HG02852 (cell line): ENCODE data around the gene FAM110D.

Experiments
- ATAC-seq: cut with Tn5 transposase; IDR thresholded peaks from one replicate; pipeline ENCODE4 v1.9.1; 2021; ENCODE audit warnings: mild to moderate bottlenecking, moderate library complexity; ENCODE audit not compliant: unreplicated experiment

The FAM110D gene

DNA sequence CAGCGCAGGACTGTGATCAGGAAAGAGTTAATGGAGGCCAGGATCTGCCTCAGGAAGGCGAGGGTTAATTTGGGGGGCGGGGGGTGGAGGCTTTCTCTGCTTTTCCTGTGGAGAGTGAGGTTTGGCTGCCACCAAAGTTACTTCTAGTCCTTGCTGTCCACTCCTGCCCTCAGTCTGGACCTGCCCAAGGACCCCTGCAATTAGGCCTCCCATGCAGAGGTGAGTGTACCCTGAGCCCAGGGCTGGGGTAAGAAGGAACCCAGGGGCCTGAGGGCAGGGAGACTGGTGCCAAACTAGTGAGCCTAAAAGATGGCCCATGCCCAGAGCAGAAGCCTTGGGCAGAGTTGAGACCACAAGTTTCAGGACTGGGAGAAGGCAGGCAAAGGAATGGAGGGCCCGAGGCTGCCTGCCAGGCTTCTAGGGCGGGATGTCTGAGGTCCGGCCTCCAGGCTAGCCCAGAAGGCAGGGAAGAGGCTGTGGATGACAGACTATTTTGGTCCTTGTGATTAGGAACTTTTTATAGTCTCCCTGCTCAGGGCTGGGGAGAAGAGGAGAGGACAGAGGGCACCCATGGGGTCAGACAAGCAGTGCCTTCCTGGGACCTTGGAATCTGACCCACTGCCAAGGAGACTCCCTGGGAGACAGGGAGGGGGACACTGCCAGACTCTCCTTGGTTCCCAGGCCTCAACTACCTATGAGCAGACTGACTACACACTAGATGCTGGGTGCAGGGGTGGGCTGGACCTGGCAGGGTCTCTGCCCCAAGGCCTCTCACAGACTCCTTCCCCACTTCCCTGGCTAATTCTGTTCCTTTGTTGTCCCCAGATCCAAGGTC lies at the start of gene FAM110D:
TSS of gene FAM110D (plus strand) at position 172 of the 835 bp plus-strand sequence. CDS start 2,213 bp downstream, outside the sequence.
- ATAC-seq = no peak

DNA sequence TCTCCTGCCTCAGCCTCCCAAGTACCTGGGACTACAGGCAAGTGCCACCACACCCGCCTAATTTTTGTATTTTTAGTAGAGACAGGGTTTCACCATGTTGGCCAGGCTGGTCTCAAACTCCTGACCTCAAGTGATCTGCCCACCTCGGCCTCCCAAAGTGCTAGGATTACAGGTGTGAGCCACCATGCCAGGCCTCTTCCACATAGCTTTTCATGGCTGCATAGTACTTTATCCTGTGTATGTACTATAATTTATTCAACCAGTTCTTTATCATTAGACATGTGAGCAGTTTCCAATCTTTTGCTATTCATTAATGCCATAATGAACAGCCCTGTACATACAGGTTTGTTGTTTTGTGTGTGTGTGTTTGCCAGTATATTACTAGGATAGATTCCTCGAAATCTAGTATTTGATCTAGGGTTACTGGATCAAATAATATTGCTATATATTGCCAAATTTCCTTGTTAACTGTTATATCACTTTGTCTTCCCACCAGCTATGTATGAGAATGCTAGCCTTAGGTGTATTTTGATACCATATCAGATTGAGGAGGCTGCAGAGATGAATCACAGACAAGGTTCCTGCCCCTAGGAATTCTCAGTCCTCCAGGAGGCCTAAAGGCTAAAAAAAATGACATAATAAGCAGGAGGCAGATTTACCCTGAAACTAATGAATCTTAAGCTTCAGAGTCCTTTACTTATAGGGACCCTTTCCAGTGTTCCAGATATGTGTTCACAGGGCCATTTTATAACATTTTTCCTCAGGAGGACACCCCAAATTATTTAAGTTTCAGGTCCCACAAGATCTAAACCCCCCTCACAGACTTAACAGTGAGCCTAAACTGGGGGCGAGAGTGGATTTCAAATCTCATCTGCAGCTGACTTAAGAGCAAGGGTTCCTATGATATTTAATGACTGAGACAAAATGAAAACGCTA lies 49.4 kb upstream of the FAM110D start:
- no peak for ATAC-seq

DNA sequence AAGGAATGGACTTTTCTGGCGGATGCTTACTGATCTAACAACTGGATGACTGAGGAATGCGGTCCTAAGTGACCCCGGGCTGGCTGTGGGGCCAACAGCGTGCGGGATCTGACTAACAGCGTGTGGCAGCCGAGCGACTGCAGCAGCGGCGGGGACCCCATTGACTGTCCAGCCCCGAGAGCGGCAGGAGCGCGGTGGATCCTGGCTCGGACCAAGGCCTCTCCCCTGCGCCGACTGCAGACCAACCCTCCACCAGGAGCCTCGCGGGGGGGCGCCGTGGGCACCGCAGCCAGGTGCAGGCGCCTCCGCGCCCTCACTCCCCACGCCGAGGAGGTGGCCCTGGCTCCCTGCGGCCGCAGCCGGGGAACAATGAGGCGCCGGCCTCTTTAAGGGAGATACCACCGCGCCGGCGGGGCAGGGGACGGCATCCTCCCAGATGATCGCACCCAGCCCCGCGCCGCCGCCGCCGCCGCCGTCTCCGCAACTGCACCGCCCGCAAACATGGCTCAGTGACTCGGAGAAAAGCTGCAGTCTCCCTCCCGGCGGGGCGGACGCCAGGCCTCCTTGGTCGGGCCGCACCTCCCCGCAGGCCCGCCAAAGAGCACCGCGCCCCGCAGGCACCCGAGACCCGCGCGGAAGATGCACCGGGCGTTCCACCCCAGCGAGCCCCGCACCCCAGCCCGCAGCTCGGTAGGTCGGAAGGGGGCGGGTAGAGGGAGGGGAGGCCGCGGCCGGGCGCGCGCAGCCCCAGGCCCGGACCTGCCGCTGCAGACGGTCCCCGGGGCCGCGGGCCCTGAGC lies 47.9 kb upstream of the FAM110D start:
- ATAC-seq = peak; percentile 52

DNA sequence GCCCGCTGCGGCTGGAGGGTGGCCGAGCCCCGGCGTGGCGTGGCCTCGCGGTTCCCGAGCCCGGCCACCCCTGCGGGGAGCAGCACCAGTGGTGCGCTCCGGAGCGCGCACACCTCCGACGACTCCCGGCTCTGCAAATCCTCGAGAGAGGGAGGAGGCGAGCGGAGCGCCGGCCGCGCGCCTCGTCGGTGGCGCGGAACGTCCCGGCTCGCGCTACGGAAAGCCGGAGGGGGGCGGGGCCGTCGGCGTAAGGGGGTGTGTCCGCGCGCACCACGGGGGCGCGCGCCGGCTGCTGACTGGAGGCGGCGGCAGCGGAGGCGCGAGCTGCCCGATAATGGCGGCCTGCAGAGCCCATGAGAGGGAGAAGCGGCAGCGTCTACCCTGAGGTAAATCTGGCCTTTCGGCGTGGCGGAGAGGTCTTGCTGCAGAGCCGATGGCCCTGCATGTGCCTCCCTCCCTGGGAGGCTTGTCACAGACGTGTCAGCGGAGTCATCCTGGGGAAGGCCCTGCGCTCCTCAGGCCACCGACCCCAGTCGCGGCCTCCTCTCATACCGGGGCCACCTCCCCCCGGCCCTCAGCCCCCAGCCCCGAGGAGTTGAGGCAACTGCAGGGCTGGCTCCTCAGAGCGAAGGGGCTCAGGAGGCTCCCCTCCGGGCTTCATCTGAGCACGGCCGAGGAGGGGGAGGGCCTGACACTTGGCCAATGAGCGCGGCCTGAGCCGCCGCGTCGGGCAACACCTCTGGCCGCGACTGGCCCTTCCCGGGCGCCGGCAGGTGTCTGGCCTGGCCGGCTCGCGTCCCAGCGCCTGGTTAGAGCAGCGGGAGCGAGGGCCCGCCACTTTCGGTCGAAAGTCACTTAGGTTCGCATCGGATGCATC lies 47.1 kb upstream of the FAM110D start, which contains the start of gene PDIK1L:
TSS of gene PDIK1L (plus strand) at position 295 of the 877 bp plus-strand sequence. CDS start 2,485 bp downstream, outside the sequence.
- ATAC-seq = peak; percentile 63

DNA sequence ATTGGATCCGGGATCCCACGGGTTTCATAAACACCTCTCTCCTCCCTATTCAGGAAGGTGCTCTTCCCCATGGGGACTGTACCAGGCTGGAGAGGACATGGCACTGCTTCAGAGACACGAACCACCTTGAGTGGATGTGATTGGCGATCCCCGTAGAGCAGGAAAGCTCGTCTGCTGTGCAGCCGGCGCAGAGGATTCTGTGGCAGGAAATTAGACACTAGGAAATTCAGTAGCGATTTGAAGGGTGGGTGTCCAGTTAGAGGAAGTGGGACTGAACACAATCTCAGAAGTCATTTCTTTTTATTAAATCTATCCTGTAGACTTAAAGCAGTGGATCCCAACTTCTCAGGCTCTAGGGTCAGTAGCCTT lies 46.5 kb upstream of the FAM110D start:
- no peak for ATAC-seq

DNA sequence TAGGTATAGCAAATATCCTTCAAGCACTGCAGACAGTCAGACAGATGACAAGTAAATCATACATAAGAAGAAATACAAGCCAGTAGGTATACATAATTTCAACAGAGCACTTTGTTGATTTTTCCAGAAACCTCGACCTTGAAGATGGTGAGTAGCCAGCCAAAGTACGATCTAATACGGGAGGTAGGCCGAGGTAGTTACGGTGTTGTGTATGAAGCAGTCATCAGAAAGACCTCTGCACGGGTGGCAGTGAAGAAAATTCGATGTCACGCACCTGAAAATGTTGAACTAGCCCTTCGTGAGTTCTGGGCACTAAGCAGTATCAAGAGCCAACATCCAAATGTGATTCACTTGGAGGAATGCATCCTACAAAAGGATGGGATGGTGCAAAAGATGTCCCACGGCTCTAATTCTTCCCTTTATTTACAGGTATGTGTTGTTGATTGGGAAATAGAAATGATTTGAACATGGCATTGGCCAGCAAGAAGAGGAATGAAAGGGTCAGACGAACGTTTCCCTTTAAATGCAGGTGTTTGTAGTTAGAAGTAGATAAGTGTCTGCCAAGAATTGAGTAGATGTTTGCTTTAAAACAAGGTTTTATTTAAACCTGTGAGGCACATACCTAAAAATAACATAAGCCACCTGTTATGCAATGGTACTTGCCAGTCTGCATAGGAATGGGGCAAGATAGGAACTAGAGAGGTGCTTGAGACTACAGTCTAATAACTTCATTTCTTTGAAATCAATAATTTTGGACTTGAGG lies 44.5 kb upstream of the FAM110D start:
- no peak for ATAC-seq

DNA sequence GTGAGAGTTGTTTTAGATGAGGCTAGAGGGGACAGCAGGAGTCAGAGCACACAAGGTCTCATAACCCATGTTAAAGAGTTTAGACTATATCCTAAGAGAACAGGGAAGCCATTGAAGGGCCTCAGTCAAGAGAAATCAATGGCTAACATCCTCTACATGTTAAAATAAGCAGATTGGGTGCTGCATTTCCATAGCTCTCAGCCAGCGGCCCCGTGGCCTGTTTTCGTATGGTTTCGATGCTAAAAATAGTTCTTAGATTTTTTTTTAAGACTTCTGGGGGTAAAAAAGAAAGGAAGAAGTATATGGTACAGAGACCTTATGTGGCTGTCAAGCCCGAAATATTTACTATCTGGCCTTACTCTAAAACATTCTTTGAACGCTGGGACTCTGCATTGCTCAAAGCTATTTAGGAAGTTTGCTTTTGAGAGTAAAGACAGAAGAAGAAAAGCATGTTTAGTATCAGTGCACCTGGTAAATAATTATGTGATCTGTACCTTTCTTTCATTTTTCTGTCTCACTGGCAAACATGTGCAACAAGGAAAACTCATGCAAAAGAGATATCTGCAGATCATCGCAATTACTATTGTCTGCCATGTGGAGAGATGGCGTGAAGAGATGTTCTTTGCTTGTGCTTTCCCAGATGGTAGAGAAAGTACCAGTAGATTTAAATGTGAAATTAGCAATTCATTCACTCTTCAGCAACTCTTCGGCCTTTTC lies 38.8 kb upstream of the FAM110D start:
- no peak for ATAC-seq

DNA sequence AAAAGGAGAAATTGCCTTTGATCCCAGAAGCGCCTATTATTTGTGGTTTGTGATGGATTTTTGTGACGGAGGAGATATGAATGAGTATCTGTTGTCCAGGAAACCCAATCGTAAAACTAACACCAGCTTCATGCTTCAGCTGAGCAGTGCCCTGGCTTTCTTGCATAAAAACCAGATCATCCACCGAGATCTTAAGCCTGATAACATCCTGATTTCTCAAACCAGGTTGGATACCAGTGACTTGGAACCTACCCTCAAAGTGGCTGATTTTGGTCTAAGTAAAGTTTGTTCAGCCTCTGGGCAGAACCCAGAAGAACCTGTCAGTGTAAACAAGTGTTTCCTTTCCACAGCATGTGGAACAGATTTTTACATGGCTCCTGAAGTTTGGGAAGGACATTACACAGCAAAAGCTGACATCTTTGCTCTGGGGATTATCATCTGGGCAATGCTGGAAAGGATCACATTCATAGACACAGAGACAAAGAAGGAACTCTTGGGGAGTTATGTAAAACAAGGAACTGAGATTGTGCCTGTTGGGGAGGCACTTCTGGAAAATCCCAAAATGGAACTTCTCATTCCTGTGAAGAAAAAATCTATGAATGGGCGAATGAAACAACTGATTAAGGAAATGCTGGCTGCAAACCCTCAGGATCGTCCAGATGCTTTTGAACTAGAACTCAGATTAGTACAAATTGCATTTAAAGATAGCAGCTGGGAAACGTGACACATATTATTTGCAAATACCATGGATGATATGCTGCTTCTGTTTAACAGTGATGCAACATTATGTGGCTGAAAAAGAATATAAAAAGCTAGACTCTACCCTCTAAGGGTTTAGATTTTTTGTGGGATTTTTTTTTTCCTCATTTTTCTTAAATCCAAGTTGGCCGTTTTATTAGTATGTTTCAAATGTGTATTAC lies 36.8 kb upstream of the FAM110D start:
- no peak for ATAC-seq

DNA sequence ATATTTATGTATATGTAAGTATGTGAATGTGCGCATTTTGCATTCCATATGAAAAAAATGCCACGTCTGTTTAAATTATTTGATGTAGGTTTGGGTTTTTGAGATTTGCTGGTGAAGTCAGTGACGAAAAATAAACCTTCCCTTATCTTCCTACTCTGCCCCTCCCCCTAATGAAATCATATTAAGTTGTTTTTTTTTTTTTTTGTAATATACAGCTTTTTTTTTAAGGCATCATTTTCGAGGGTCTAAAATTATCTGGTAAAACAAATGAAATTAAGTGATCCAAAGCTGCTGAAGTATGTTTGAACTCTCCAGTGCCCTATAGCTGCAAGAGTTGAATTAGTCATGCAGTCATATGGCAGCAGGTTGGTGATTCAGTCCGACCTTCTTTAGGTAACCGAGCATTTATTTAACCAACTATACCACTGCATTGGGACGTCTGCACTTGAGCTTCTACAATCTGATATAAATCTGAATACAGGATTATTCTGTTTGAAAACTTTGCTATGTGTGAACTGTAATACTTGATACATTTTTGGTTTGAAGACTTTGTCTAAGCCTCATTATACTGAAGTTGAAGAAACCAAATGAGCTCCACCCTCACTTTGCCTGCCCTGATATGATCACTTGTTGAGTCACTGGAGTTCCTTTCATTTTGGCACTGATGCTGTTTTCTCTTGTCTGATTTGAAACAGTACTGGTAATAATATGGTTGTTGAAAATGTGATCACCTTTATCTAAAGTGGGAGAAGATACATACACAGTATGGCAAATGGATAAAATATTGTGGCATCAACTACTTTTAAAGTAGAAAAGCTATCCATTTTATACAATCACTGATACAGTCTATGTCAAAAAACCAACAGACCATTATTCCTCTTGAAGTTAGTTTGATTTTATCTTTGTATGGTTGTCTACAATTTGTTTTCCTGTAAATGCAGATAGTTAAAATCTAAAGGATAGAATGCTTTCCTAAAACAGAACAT lies 35.6 kb upstream of the FAM110D start:
- no peak for ATAC-seq

DNA sequence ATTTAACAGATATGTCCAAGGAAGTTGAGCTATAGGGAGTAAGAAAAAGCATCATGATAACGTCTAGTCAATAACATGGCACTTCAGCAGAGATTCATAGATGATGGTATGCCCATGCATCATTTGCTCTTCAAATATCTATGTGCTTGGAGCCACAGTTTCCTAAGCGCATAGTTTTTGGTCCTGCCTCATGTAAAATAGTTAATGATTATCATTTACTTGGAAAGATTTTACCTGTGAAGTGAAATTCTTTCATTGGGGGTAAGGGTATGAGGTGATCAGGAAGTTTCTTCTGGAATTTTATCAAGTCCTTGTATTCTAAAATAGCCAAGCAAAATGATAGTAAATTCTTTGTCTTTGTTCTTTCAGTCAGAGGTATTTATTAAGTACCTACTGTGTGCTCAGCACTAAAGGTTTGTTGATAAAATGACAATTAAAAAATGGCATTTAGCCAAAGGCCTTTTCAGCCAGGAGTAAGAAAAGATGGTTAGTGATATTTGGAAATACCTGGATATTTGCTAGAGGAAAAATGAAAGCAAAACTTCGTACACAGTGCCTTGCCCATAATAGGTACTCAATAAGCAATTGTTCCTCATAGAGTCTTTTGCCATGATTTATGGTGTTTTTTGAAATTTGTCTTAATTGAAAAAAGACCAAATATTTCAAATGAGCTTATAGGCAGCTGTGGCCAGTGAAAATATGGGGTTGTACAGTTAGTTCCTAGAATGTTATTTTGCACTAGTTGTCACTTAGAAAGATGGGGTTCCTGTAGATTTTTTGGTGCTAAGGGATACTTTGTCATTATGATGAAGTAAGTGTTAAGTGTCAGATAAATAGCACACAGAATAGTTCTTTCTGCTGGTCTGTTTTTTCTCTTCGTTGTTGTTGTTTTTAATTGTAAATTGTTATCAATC lies 34.2 kb upstream of the FAM110D start:
- no peak for ATAC-seq

DNA sequence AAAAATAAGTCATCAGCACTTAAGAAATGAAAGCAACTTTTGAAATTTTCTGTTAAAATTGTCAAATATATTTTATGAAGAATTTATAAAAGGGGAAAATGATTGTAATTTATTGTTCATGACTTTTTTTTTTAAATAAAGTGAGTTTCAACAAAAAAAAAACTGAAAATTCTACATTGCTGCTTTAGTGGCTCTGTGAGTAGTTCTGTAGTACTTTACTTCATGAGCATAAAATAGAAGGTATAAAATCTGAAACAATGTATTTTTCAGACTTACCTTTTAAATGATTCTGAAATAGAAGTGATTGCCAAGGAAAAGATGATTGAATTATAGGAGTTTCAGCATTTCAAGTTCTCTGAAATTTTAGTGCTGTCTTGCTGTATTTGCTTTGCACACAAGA lies 33.5 kb upstream of the FAM110D start:
- ATAC-seq = no peak

DNA sequence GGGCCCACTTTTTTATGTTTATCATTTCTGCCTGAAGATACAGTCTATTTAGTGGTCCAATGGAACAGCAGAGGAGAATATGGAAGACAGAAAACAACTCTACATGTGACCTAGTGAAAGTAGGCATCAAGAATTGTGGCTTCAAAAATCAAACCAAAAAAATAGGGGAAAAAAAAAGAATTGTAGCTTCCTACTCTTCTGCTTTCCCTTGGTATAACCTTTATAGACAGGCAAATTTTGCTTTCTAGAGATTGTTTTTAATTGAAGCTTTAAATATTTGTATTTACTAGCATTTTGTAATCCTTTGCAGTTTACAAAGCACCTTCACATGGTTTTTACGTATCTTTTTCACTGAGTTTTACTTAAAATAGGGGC lies 32.9 kb upstream of the FAM110D start:
- no peak for ATAC-seq

DNA sequence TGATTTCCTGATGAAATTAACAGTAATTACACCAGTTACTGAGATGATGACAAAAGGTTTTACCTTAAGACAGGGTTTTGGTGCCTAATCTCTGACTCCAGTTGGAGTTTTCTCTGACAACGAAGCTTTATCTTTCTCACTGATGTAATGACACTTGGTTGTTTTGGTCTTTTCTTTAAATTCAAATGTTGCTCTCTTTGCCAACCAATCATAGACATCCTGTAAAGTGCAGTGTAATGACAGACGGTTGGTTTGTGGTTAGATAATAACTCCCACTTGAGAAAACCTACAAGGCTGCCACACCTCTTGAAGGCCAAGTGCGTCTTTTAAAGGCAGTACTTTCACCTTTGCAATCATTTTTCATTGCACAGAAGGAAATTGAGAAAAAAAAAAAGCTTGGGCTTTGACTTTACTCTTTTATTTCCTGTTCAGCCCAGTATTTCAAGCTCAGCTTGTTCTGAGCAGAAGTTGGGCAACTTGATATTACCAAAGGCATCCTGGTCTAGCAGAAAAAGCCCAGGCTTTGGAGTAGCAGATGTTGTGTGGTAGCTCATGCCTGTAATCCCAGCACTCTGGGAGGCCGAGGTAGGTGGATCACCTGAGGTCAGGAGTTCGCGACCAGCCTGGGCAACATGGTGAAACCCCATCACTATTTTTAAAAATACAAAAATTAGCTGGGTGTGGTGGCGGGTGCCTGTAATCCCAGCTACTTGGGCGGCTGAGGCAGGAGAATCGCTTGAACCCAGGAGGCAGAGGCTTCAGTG lies 32.4 kb upstream of the FAM110D start:
- ATAC-seq = no peak
